BLaER1 (cell line): ENCODE measurements around the gene CAMK2D.
A peak's percentile ranks its signal among the peaks of the same experiment; 100 is the strongest.
"Not testable (repeated sequence)": the region's sequence is repeated elsewhere in the genome, so short reads cannot be mapped to it uniquely, and the experiment has no call there.

Experiments
- H3K27ac ChIP-seq: shearing (Covaris generic); formaldehyde crosslinking; 2 replicates; pipeline ENCODE4 v1.8.1; 2022
- H3K27me3 ChIP-seq: shearing (Covaris generic); formaldehyde crosslinking; 2 replicates; pipeline ENCODE4 v1.8.1; 2022
- H3K36me3 ChIP-seq: shearing (Covaris generic); formaldehyde crosslinking; 2 replicates; pipeline ENCODE4 v1.8.1; 2022
- H3K4me1 ChIP-seq: shearing (Covaris generic); formaldehyde crosslinking; 2 replicates; pipeline ENCODE4 v1.8.1; 2022
- H3K4me2 ChIP-seq: shearing (Covaris generic); formaldehyde crosslinking; 2 replicates; pipeline ENCODE4 v1.8.1; 2022
- H3K4me3 ChIP-seq: shearing (Covaris generic); formaldehyde crosslinking; 2 replicates; pipeline ENCODE4 v1.8.1; 2022
- H3K9ac ChIP-seq: shearing (Covaris generic); formaldehyde crosslinking; 2 replicates; pipeline ENCODE4 v1.8.1; 2022
- H3K9me3 ChIP-seq: shearing (Covaris generic); formaldehyde crosslinking; 2 replicates; pipeline ENCODE4 v1.8.1; 2022
- H4K20me1 ChIP-seq: shearing (Covaris generic); formaldehyde crosslinking; 2 replicates; pipeline ENCODE4 v1.8.1; 2022
- Cebpa-rat ChIP-seq: shearing (Covaris generic); IDR thresholded peaks from 2 replicates; pipeline ENCODE4 v1.8.1; 2022

Gene CAMK2D

DNA sequence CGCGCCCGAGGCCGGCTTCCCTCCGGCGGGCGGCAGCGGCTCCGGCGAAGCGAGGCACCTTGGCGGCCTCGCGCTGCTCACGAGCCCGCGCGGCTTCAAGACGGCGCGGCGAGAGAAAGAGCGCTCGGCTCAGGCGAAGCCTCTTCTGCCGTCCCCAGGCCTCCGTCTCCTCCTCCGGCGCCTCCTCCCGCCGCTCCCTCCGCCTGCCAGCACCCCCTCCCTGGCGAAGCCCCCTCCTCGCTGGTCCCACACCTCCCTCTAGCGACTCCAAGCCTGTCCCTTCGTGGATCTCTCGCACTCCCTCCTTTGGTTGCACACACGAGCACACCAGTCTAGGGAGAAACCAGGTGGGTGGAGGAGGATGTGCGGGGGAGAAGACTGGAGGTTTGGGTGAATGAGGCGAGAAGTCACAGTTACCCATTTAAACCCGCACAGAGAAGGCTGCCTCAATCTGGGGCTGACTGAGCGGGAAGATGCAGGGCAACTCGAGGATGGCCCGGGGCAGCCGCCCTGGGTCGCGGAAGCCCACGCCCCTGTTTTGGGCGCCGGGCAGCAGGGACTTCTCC, at the start of gene CAMK2D:
Gene CAMK2D (minus strand): TSS at position 119 of the 566 bp plus-strand sequence. CDS start 670 bp downstream, outside the sequence.
- H4K20me1 ChIP-seq, result peaks cover 16% of the 10 kb centered on the region
- no peak for TF ChIP-seq Cebpa-rat
- no peaks in the 10 kb centered on the region for H3K27me3 ChIP-seq
- H3K9ac ChIP-seq, result peak within 1 kb of the TSS; percentile 97
- peak within 1 kb of the TSS; percentile 88 for H3K4me2 ChIP-seq
- H3K36me3 ChIP-seq, result peaks cover 11% of the 10 kb centered on the region
- H3K27ac ChIP-seq, result peak within 1 kb of the TSS; percentile 96
- H3K4me3 ChIP-seq, result peak within 1 kb of the TSS; percentile 98
- H3K9me3 ChIP-seq, result no peaks in the 10 kb centered on the region
- H3K4me1 ChIP-seq, result peaks cover 27% of the 10 kb centered on the region

DNA sequence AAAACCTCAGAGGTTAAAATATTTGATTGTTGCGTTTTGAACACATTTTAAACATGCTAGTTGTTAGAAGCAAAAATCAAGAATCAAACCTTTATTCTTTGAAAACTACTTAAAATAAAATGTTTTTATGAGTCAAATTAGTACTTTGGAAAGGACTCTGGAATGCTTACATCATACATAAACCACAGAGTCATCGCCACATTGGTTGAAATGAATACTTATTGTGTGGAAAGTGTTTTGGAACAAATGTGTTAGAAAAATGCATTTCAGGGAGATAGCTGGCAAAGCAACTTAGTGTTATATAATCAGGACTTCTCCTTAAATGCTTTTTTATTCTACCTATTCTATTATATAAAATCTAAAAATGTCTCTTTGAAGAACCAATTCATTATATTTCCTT, 49.4 kb upstream of the CAMK2D start:
- Histone ChIP-seq H3K9me3 (no peaks in the 10 kb centered on the region), H3K4me2 (no peak overlapping the region), H3K36me3 (no peaks in the 10 kb centered on the region), H3K9ac (no peak overlapping the region), H3K27me3 (no peaks in the 10 kb centered on the region), H4K20me1 (no peaks in the 10 kb centered on the region), H3K27ac (no peak overlapping the region), H3K4me1 (no peaks in the 10 kb centered on the region), H3K4me3 (no peak overlapping the region)
- no peak for TF ChIP-seq Cebpa-rat

DNA sequence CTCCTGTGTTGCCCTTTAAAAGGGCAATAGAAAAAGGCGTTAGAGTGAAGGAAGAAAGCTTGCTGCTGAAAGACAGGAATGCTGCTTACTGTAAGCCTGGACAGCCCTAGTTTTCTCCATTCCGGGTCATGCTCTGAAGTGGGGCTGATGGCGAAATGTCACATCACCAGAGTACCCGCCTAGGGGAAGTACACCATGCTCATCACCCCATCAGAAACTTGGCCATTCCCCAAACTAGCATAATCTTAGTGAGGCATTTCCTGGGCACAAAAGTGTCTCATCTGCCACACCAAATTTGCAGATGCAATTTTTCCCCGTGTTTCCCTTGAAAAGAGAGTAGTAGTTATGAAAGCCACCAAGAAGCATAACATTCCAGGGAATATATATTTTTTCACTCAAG, 47.8 kb upstream of the CAMK2D start:
- no peaks in the 10 kb centered on the region for H3K4me1 ChIP-seq
- H3K36me3 ChIP-seq, result no peaks in the 10 kb centered on the region
- no peak overlapping the region for H3K4me2 ChIP-seq
- H3K27ac ChIP-seq, result no peak overlapping the region
- H3K27me3 ChIP-seq, result no peaks in the 10 kb centered on the region
- no peak for TF ChIP-seq Cebpa-rat
- no peak overlapping the region for H3K4me3 ChIP-seq
- H4K20me1 ChIP-seq, result no peaks in the 10 kb centered on the region
- no peak overlapping the region for H3K9ac ChIP-seq
- H3K9me3 ChIP-seq, result no peaks in the 10 kb centered on the region

DNA sequence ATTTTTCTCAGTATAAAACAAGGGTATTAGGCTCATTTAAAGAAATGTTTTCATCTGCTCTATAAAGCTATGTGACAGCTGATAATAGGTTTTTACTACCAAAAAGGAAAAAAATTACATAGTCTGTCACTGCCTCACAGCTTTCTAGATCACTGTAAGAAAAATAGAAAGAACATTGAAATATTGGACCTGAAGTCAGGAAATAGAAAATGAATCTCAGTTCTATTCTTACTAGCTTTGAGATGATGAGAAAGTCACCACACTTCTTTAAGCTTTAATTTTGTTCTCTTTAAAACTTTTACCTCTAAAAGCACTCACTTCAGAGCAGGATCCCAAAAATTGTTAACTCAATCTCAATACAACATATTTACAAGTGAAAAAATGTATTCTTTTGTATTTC, 45.3 kb upstream of the CAMK2D start:
- Histone ChIP-seq H4K20me1 (no peaks in the 10 kb centered on the region), H3K4me3 (no peak overlapping the region), H3K27me3 (no peaks in the 10 kb centered on the region), H3K27ac (no peak overlapping the region), H3K9me3 (peaks cover 8% of the 10 kb centered on the region), H3K36me3 (no peaks in the 10 kb centered on the region), H3K4me1 (no peaks in the 10 kb centered on the region), H3K9ac (no peak overlapping the region), H3K4me2 (no peak overlapping the region)
- no peak for TF ChIP-seq Cebpa-rat

GRCh38 chr4:113801882-113802281, 40.3 kb upstream of the CAMK2D start:
- TF ChIP-seq Cebpa-rat, result no peak
- H3K4me1 ChIP-seq, result no peaks in the 10 kb centered on the region
- H3K9ac ChIP-seq, result no peak overlapping the region
- no peaks in the 10 kb centered on the region for H4K20me1 ChIP-seq
- H3K4me2 ChIP-seq, result no peak overlapping the region
- no peak overlapping the region for H3K27ac ChIP-seq
- H3K27me3 ChIP-seq, result no peaks in the 10 kb centered on the region
- no peaks in the 10 kb centered on the region for H3K36me3 ChIP-seq
- H3K4me3 ChIP-seq, result no peak overlapping the region
- peaks cover 8% of the 10 kb centered on the region for H3K9me3 ChIP-seq

DNA sequence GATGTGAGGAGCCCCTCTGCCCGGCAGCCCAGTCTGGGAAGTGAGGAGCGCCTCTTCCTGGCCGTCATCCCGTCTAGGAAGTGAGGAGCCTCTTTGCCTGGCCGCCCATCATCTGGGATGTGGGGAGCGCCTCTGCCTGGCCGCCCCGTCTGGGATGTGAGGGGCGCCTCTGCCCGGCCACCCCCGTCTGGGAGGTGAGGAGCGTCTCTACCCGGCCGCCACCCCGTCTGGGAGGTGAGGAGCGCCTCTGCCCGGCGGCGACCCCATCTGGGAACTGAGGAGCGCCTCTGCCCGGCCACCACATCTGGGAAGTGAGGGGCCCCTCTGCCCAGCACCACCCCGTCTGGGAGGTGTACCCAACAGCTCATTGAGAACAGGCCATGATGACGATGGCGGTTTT, 34.8 kb upstream of the CAMK2D start:
- not testable (repeated sequence) for H3K36me3 ChIP-seq, H3K9ac ChIP-seq, H3K27ac ChIP-seq, H3K27me3 ChIP-seq, H3K4me3 ChIP-seq, H4K20me1 ChIP-seq, H3K4me1 ChIP-seq, H3K4me2 ChIP-seq
- H3K9me3 ChIP-seq, result peaks cover 29% of the 10 kb centered on the region

GRCh38 chr4:113790478-113790877, 28.9 kb upstream of the CAMK2D start:
- Histone ChIP-seq H3K4me3 (no peak overlapping the region), H3K27ac (no peak overlapping the region), H4K20me1 (no peaks in the 10 kb centered on the region), H3K27me3 (no peaks in the 10 kb centered on the region), H3K4me2 (no peak overlapping the region), H3K4me1 (0 out of 2 replicates have a peak, but pooled peaks cover 5% of the 10 kb centered on the region), H3K9ac (no peak overlapping the region), H3K36me3 (no peaks in the 10 kb centered on the region), H3K9me3 (peaks cover 24% of the 10 kb centered on the region)
- no peak for TF ChIP-seq Cebpa-rat

DNA sequence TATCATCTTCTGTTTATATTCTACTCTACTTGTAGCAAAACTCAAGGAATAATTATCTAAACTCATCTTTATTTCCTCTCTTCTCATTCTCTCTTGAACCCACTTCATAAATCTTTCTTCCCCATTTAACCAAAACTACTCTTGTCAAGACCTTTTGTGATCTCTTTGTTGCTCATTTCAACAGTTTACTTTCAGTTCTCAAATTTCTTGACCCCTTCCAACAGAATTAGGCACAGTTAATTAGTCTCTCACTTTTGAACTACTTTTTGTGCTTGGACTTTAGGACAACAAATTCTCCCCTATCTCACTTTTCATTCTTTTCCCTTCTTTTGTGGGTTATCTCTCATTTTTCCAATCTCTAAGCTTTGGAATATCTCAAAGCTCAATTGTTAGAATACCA, 27.4 kb upstream of the CAMK2D start:
- no peak overlapping the region for H3K9ac ChIP-seq
- H4K20me1 ChIP-seq, result no peaks in the 10 kb centered on the region
- H3K27me3 ChIP-seq, result no peaks in the 10 kb centered on the region
- H3K4me3 ChIP-seq, result no peak overlapping the region
- no peak overlapping the region for H3K27ac ChIP-seq
- H3K4me1 ChIP-seq, result 0 out of 2 replicates have a peak, but pooled peaks cover 5% of the 10 kb centered on the region
- no peak for TF ChIP-seq Cebpa-rat
- peaks cover 16% of the 10 kb centered on the region for H3K9me3 ChIP-seq
- no peak overlapping the region; the same call in 1 of the 2 replicates for H3K4me2 ChIP-seq
- no peaks in the 10 kb centered on the region for H3K36me3 ChIP-seq

- H4K20me1 ChIP-seq, result no peaks in the 10 kb centered on the region
- no peak for TF ChIP-seq Cebpa-rat
- H3K9ac ChIP-seq, result no peak overlapping the region
- H3K4me2 ChIP-seq, result no peak overlapping the region
- H3K27me3 ChIP-seq, result no peaks in the 10 kb centered on the region
- H3K4me3 ChIP-seq, result no peak overlapping the region
- 0 out of 2 replicates have a peak, but pooled peaks cover 5% of the 10 kb centered on the region for H3K4me1 ChIP-seq
- H3K27ac ChIP-seq, result no peak overlapping the region
- no peaks in the 10 kb centered on the region for H3K9me3 ChIP-seq
- no peaks in the 10 kb centered on the region for H3K36me3 ChIP-seq
Observed at GRCh38 chr4:113785781-113786180, 24.2 kb upstream of the CAMK2D start.

GRCh38 chr4:113784497-113785250, 23.1 kb upstream of the CAMK2D start:
- Histone ChIP-seq H3K27ac (no peak overlapping the region), H3K9ac (no peak overlapping the region), H3K27me3 (no peaks in the 10 kb centered on the region), H3K9me3 (no peaks in the 10 kb centered on the region), H3K36me3 (no peaks in the 10 kb centered on the region), H3K4me3 (no peak overlapping the region), H3K4me1 (0 out of 2 replicates have a peak, but pooled peaks cover 5% of the 10 kb centered on the region), H4K20me1 (no peaks in the 10 kb centered on the region), H3K4me2 (no peak overlapping the region)
- no peak for TF ChIP-seq Cebpa-rat
